ENCODE measurements around the gene CDR2L.

DNA sequence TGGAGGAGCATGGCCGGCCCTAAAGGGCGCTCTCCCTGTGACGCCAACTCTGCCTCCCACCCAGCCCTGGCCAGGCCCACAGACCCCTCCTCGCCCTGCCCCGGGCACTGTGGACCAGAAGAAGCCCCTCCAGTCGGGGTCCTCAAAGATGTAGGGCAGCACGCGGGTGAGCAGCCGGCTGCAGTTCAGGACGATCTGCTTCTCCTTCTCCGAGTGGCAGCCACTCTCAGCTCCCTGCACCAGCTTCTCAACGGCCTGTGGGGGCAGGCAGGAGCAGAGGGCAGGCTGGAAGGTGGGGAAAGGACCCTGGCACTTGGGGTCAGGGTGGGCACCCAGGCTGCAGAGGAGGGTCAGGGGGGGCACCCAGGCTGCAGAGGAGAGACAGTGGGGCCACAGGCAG, 23.8 kb upstream of the CDR2L start:
- TF ChIP-seq, protein P1, sequence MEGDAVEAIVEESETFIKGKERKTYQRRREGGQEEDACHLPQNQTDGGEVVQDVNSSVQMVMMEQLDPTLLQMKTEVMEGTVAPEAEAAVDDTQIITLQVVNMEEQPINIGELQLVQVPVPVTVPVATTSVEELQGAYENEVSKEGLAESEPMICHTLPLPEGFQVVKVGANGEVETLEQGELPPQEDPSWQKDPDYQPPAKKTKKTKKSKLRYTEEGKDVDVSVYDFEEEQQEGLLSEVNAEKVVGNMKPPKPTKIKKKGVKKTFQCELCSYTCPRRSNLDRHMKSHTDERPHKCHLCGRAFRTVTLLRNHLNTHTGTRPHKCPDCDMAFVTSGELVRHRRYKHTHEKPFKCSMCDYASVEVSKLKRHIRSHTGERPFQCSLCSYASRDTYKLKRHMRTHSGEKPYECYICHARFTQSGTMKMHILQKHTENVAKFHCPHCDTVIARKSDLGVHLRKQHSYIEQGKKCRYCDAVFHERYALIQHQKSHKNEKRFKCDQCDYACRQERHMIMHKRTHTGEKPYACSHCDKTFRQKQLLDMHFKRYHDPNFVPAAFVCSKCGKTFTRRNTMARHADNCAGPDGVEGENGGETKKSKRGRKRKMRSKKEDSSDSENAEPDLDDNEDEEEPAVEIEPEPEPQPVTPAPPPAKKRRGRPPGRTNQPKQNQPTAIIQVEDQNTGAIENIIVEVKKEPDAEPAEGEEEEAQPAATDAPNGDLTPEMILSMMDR (IDR thresholded peaks at IDR 0.05), result no peak
- TF ChIP-seq ZNF317 (CRISPR knock-in tag; IDR thresholded peaks at IDR 0.05; ENCODE audit: borderline replicate concordance, low read depth), result no peak
- TF ChIP-seq, protein P2, sequence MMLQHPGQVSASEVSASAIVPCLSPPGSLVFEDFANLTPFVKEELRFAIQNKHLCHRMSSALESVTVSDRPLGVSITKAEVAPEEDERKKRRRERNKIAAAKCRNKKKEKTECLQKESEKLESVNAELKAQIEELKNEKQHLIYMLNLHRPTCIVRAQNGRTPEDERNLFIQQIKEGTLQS (CRISPR knock-in tag; conservative IDR thresholded peaks at IDR 0.05), result no peak
- TF ChIP-seq, protein P3, sequence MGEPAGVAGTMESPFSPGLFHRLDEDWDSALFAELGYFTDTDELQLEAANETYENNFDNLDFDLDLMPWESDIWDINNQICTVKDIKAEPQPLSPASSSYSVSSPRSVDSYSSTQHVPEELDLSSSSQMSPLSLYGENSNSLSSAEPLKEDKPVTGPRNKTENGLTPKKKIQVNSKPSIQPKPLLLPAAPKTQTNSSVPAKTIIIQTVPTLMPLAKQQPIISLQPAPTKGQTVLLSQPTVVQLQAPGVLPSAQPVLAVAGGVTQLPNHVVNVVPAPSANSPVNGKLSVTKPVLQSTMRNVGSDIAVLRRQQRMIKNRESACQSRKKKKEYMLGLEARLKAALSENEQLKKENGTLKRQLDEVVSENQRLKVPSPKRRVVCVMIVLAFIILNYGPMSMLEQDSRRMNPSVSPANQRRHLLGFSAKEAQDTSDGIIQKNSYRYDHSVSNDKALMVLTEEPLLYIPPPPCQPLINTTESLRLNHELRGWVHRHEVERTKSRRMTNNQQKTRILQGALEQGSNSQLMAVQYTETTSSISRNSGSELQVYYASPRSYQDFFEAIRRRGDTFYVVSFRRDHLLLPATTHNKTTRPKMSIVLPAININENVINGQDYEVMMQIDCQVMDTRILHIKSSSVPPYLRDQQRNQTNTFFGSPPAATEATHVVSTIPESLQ (CRISPR knock-in tag; IDR thresholded peaks at IDR 0.05), result no peak
- TF ChIP-seq ARID4B (CRISPR knock-in tag; IDR thresholded peaks at IDR 0.05; ENCODE audit: borderline replicate concordance), result no peak
- TF ChIP-seq, protein P4, sequence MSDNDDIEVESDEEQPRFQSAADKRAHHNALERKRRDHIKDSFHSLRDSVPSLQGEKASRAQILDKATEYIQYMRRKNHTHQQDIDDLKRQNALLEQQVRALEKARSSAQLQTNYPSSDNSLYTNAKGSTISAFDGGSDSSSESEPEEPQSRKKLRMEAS (CRISPR knock-in tag; IDR thresholded peaks at IDR 0.05), result no peak
- TF ChIP-seq, protein P5, sequence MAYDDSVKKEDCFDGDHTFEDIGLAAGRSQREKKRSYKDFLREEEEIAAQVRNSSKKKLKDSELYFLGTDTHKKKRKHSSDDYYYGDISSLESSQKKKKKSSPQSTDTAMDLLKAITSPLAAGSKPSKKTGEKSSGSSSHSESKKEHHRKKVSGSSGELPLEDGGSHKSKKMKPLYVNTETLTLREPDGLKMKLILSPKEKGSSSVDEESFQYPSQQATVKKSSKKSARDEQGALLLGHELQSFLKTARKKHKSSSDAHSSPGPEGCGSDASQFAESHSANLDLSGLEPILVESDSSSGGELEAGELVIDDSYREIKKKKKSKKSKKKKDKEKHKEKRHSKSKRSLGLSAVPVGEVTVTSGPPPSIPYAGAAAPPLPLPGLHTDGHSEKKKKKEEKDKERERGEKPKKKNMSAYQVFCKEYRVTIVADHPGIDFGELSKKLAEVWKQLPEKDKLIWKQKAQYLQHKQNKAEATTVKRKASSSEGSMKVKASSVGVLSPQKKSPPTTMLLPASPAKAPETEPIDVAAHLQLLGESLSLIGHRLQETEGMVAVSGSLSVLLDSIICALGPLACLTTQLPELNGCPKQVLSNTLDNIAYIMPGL (CRISPR knock-in tag; IDR thresholded peaks at IDR 0.05), result no peak

Data from WTC11 (cell line).